NCI-H748 treated with DMSO at 0.1 percent for 48 hours (cell line): ENCODE results near the gene SCGB1A1.

ENCODE experiments used
- DNase-seq: peaks from one replicate; lab custom pipeline; 2025; lab: John Stamatoyannopoulos, UW

The SCGB1A1 gene

DNA sequence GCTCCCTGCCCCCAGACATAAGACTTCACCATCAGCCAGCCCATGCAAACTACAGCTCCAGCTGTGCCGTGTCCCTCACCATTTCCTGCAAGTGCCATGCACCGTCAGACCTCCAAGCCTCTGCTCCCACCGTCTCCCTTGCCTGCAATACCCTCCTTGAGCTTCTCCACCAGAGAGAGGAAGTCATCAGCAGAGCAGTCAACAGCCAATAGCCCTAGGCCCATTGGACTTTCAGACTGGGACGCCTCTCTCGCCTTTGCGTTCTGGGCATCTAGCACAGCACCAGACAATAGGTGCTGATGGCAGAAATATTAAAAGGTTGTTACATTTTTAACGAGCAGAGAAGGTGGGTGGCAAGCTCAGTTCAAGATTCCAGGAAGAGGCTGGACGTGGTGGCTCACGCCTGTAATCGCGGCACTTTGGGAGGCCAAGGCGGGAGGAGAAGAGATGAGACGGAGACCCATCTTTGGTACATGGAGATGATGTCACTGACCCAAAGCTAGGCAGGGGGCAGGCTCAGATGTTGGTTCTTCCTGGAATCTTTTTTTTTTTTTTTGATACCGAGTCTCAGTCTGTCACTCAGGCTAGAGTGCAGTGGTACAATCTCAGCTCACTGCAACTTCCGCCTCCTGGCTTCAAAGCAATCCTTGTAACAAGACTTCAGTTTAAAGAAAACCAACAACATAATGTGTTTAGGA lies 31.9 kb downstream of the SCGB1A1 start:
- DNase-seq: no peak

DNA sequence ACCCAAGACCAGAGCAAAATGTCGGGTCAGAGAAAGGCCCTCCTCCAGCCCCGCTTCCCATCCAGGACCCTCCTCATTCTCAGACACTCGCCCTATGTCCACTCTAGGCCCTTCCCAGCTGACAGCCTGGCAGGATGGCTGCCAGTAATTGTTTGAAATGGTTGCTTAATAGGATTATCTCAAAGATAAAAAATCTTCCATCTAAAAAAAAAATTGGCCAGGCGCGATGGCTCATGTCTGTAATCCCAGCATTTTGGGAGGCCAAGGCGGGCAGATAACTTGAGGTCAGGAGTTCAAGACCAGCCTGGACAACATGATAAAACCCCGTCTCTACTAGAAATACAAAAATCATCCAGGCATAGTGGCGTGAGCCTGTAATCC lies 32.4 kb downstream of the SCGB1A1 start:
- DNase-seq: no peak

- DNase-seq: no peak
Observed at GRCh38 chr11:62452261-62452660, 33.4 kb downstream of the SCGB1A1 start.

GRCh38 chr11:62452839-62453468 lies 34.1 kb downstream of the SCGB1A1 start:
- no peak for DNase-seq

DNA sequence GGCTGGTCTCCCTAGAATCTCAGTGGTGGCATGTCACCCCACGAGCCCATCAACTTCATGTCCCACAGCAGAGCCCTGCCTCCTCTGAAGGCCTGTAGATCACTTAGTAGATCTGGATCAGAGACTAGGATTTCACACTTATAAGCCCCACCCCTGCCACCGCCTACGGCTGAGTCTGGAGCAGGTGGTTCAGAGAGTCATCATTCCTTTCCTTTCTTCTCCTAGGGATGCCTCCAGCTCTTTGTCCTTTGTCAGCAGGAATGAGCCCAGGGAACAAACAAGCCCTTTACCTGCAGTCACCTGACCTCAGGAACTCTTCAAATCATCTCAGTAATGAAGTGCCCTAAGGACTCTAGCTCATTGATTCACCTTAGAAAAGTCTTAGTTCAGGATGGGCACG lies 37.8 kb downstream of the SCGB1A1 start:
- DNase-seq: no peak

- DNase-seq: no peak
Observed at GRCh38 chr11:62457478-62457877, 38.6 kb downstream of the SCGB1A1 start.

- DNase-seq: no peak
Observed at GRCh38 chr11:62458212-62459002, 39.6 kb downstream of the SCGB1A1 start.

DNA sequence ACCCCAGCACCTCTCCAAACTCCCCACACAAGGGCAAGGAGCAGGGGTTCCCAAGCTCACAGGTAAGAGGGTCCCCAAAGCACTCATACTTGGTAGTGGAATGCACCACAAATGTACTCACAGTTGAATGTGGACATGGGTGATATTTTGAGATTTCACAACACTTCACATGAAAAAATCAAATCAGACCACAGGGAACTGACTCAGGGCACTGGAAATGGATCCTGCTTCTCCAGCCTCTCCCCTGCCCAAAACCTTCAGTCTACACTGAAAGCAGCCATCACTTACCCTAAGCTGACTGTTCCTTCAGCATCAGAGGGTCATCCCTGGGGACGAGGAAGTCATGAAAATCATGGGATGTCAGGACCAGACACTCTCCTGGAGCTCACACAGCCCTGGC lies 40.2 kb downstream of the SCGB1A1 start:
- no peak for DNase-seq

DNA sequence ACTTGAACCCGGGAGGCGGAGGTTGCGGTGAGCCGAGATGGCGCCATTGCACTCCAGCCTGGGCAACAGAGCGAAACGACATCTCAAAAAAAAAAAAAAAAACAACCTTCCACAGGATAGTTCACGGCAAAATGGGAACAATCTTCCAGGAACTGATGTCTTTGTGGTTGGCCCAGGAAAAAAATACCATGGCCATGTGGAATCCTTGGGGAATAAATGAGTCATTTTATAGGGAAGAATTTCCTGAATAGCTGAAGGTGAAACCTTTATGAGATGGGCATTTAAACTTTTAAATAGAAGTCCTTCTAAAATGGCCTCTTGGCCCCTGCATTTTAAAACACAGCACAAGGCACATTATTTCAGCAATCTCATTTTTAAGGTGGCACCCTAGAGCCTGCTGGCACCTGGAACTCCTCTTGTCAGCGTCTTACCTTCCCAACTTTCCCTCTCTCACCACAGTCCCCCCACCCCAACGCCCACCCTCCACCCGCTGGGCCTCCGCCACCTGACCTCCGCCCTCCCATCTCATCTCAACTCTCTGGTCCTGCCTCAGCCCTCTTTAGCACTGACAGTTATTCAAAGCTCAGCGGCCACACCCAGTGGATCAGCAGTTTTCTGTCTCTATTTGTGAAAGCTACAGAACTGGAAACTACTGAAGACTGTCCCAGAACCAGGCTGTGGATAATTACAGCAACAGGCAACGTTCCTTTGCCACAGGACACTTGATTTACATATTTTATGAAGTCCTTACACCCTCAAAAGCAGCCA lies 43.1 kb downstream of the SCGB1A1 start:
- no peak for DNase-seq

- DNase-seq: no peak
Observed at GRCh38 chr11:62462508-62462892, 43.7 kb downstream of the SCGB1A1 start.

DNA sequence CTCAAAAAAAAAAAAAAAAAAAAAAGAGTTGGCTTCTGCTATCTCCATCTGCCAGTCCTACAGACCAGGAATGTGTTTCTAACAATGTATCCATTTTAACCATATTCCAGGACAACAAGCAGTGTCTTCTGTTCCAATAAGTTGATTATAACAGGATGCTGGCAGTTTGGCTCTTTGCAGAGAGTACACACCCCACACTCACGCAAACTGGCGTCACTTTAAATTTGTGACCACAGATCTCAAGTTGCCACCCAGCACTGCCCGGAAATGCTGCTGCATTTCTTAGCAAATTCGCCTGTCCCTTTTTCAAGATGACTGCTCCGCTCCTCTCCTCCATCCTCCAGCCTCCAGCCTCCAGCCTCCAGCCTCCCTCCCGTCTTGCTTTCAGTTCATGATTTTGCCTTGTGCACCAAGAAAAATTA lies 44.3 kb downstream of the SCGB1A1 start:
- no peak for DNase-seq

- DNase-seq: no peak
Observed at GRCh38 chr11:62464655-62465054, 45.8 kb downstream of the SCGB1A1 start.

DNA sequence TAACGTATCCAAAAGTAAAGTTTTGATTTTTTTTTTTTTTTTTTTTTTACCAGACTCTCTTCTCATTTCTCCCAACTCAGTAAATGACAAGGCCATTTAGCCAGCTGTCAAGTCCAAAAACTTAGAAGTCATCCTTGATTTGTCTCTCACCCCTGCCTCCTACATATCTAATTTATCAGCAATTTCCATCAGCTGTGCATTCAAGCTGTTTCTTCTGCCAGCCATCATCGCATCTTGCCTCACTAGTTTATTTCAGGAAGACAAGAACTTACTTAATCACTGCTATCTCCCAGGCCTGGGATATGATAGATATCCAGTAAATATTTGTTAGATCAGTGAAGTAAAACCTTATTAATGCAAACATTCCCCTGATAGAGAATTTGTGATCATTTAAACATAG lies 47.6 kb downstream of the SCGB1A1 start:
- no peak for DNase-seq

GRCh38 chr11:62468577-62468976 lies 49.7 kb downstream of the SCGB1A1 start:
- DNase-seq: no peak

DNA sequence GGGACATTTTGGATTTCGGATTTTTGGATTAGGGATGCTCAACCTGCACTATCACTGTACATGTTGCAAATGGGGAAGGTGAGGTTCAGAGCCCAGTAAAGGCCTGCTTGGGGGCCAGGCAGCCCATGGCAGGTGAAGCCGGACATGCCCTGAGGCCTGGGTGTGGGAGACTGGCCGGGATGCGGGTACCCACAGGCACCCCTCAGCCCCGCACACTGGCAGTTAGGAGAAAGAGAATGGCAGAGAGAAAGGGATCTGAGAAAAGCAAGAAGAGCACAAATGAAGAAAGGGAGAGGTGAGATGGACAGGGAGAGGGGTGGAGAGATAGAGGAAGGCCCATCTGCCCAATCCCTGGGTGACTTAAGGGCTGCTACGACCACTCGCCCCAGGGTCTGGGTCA lies 52.8 kb downstream of the SCGB1A1 start:
- no peak for DNase-seq

- no peak for DNase-seq
Observed at GRCh38 chr11:62472063-62472884, 53.4 kb downstream of the SCGB1A1 start.
